Heart right ventricle (tissue), 16 donors: ENCODE measurements around the gene REM2. TPM values are rescaled to one million over a fixed set of nuclear protein-coding genes. Genes with fewer than 3 reads are reported as not detected.

ENCODE experiments used
- ATAC-seq, 8 donors: fragments of 200-7000 bp; cut with Tn5 transposase; one replicate each; pipeline ENCODE4 v1.9.1; 2020; ENCODE audit warnings: mild to moderate bottlenecking in 8 of 8, moderate library complexity in 8 of 8, moderate number of reproducible peaks in 1 of 8
- DNase-seq, 2 donors: peaks; one replicate each; pipeline ENCODE4 v3.0.0-alpha.2; 2020
- H3K27ac ChIP-seq, 10 donors: fragments of 200-600 bp; sonication (generic) in 2 of 10; one replicate each; pipeline versions ENCODE4 v1.5.0 to v1.8.0; 2020 to 2022; ENCODE audit warnings: mild to moderate bottlenecking in 3 of 10
- H3K27me3 ChIP-seq, 7 donors: fragments of 200-600 bp; one replicate each; pipeline ENCODE4 v1.8.0; 2021 to 2022; ENCODE audit warnings: mild to moderate bottlenecking in 2 of 7
- H3K36me3 ChIP-seq, 9 donors: fragments of 200-600 bp; sonication (generic) in 1 of 9; one replicate each; pipeline versions ENCODE4 v1.5.0 to v1.8.0; 2020 to 2022; ENCODE audit warnings: mild to moderate bottlenecking in 2 of 9
- H3K4me1 ChIP-seq, 9 donors: fragments of 200-600 bp; sonication (generic) in 1 of 9; one replicate each; pipeline versions ENCODE4 v1.5.0 to v1.8.0; 2020 to 2022; ENCODE audit warnings: mild to moderate bottlenecking in 4 of 9
- H3K4me3 ChIP-seq, 10 donors: fragments of 200-600 bp; sonication (generic) in 2 of 10; one replicate each; pipeline versions ENCODE4 v1.5.0 to v1.8.0; 2020 to 2022; ENCODE audit warnings: mild to moderate bottlenecking in 7 of 10, moderate library complexity in 2 of 10
- H3K9me3 ChIP-seq, 11 donors: fragments of 200-600 bp in 10 of 11; sonication (generic) in 2 of 11; one replicate each; pipeline versions ENCODE4 v1.5.0 to v1.8.0; 2013 to 2022; ENCODE audit warnings: mild to moderate bottlenecking in 2 of 11, control low read depth in 1 of 11, moderate library complexity in 1 of 11
- WGBS, 2 donors: extraction: QIAGEN DNeasy Blood & Tissue Kit; methylation state at CpG; one replicate each; pipeline ENCODE4 v1.1.7; 2013; ENCODE audit warnings: inconsistent platforms in 1 of 2; 5-methylcytosine and 5-hydroxymethylcytosine counted together
- intact Hi-C, 10 donors: fragments of 100-400 bp; cut with DNase I; formaldehyde crosslinking; loops; one replicate each; pipeline versions ENCODE4 v1.11.1 to v1.14.2; 2022
- polyA plus RNA-seq, 2 donors: library from polyadenylated mRNA; stranded (reverse); fragments of 200-250 nt; gene quantifications; one replicate each; pipeline ENCODE4 v1.2.3, GENCODE V29; 2013
- total RNA-seq, 10 donors: library from RNA; stranded (reverse); fragmentation: NEBNext Ultra II Directional in 3 of 10; extraction: Animal tissue kit (Norgen Biotek cat#: 25700) in 3 of 10; gene quantifications; one replicate each; pipeline versions ENCODE4 v1.2.1 to v1.2.4, GENCODE V29; 2021 to 2023
- TF ChIP-seq, protein P1 (sequence below), 9 donors: fragments of 200-600 bp; sonication (generic) in 2 of 9; IDR thresholded peaks; one replicate each; pipeline versions ENCODE4 v1.5.0 to v1.8.0; 2021 to 2022; ENCODE audit warnings: antibody characterized with exemption in 9 of 9, mild to moderate bottlenecking in 5 of 9, moderate library complexity in 1 of 9
- donor health status: Arrhythmogenic right ventricular cardiomyopathy.
- donor health status: ischemic (EF 13 %, LVEDD 7.1; RV severe dilation, severe dysfunction).
- donor health status: healthy with polysubstance abuse.
- donor health status: DM: no; HTN: yes; CAD: no.
- donor health status: DM: no; HTN: no; CAD: no.
- donor health status: ischemic (EF 25% LVEDD 6.9; RV normal size, moderate dysfunction).
- donor health status: ischemic (EF 25% LVEDD 5.7; RV mildly dilated, moderate dysfunction).
- donor health status: healthy.
- donor health status: DM: yes; HTN: yes; CAD: no.
- donor health status: Ischemic cardiomyopathy.
- donor health status: ischemic (EF 35%, LVEDD 5.7; RV mildly dilated, moderate dysfunction).
- donor health status: nonischemic (EF 11% LVEDD 7.7; RV severe dilation, severe dysfunction).
- donor health status: DM: yes; HTN: yes; CAD: no.
- donor health status: PGD.
- donor health status: ischemic (EF 29% LVEDD 5.4; RV normal size, mild dysfunction).
- donor health status: nonischemic (EF 23%, LVEDD 6.1; RV moderate dilation, normal function).

REM2 gene
- total and polyA plus RNA-seq, 12 donors, result 0.07 to 0.25 (median 0.18) TPM; not detected in 6

DNA sequence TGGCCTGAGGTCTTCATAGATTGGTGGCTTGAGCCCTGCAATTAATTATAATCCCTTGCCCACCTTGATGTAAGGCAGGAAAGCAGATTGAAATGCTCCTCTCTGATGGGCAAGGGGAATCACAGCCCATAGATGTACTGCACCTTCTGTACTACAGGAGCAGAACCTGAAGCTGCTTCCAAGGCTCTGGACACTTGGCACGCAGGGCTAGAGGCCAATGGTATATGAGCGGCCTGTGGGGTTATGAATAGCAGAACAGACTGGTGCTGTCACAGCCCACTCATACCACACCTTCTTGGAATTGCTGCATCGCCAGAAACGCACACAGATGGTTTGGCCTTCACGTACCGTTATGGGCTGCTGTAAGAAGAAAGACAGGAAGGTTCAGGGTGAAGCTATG, 37.7 kb downstream of the REM2 start:
- intact Hi-C loops, result no loop called here
- Histone ChIP-seq H3K4me1 (peaks cover 7 to 39% (median 30%) of the 10 kb centered on the region in 9 donors), H3K27ac (peak overlapping the region in 6 of 10 donors; percentile 46 to 99 (median 98)), H3K36me3 (peaks cover 0 to 68% (median 33%) of the 10 kb centered on the region in 9 donors), H3K4me3 (no peak overlapping the region), H3K9me3 (no peaks in the 10 kb centered on the region), H3K27me3 (no peaks in the 10 kb centered on the region)
- WGBS, 2 donors, result 45 to 64% methylated on average over 6 of the region's 6 CpGs
- TF ChIP-seq, protein P1, sequence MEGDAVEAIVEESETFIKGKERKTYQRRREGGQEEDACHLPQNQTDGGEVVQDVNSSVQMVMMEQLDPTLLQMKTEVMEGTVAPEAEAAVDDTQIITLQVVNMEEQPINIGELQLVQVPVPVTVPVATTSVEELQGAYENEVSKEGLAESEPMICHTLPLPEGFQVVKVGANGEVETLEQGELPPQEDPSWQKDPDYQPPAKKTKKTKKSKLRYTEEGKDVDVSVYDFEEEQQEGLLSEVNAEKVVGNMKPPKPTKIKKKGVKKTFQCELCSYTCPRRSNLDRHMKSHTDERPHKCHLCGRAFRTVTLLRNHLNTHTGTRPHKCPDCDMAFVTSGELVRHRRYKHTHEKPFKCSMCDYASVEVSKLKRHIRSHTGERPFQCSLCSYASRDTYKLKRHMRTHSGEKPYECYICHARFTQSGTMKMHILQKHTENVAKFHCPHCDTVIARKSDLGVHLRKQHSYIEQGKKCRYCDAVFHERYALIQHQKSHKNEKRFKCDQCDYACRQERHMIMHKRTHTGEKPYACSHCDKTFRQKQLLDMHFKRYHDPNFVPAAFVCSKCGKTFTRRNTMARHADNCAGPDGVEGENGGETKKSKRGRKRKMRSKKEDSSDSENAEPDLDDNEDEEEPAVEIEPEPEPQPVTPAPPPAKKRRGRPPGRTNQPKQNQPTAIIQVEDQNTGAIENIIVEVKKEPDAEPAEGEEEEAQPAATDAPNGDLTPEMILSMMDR (IDR thresholded peaks at IDR 0.05), result no peak
- DNase-seq (peak; percentile 42 to 46), ATAC-seq (peak in 3 of 8 donors; percentile 7 to 19 (median 13))

DNA sequence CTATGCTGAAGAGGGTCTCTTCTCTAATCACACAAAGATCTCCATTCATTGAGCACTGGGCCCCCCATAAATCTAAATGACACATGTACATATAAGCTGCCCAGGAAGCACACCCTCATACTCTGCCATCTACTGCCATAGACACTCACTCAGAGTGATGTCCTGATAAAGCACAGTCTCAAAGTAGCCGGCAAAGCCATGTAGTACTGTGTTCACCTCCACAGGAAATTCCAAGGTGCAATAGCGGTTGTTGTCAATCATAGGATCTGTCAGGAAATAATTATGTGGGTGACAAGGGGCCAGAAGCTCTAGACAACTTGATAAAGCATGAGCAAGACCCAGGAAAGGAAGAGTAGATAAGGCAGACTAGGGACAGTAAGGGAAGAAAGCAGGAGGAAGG, 39.3 kb downstream of the REM2 start:
- intact Hi-C loops, result no loop called here
- TF ChIP-seq, protein P1 (IDR thresholded peaks at IDR 0.05), result no peak
- Histone ChIP-seq H3K9me3 (no peaks in the 10 kb centered on the region), H3K4me3 (no peak overlapping the region), H3K4me1 (peaks cover 7 to 23% (median 19%) of the 10 kb centered on the region in 9 donors), H3K27me3 (no peaks in the 10 kb centered on the region), H3K27ac (peak overlapping the region in 1 of 10 donors; percentile 7), H3K36me3 (peaks cover 0 to 71% (median 38%) of the 10 kb centered on the region in 9 donors)
- 85% methylated on average over 2 of the region's 2 CpGs for WGBS, 2 donors
- DNase-seq (no peak), ATAC-seq (no peak)

DNA sequence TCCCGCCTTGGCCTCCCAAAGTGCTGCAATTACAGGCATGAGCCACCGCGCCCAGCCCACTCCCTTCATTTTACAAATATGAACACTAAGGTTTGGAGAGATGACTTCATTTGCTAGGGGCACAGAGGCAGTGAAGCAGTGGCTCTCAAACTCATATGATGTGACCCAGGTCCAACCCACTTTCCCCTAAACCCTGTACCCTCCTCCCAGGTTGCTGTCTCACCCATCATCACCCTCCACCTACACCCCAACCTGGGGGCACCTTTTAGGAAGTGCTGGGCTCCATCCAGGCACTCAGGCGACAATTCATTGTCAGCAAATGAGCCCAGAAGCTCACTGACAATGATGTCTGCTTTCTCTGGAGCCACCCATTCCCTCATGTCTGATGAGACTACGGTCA, 40.7 kb downstream of the REM2 start:
- Histone ChIP-seq H3K4me1 (peaks cover 7 to 26% (median 24%) of the 10 kb centered on the region in 9 donors), H3K36me3 (peaks cover 0 to 74% (median 38%) of the 10 kb centered on the region in 9 donors), H3K27me3 (no peaks in the 10 kb centered on the region), H3K9me3 (no peaks in the 10 kb centered on the region), H3K27ac (no peak overlapping the region), H3K4me3 (no peak overlapping the region)
- TF ChIP-seq, protein P1 (IDR thresholded peaks at IDR 0.05), result no peak
- no peak for ATAC-seq
- no peak for DNase-seq
- intact Hi-C loops, result no loop called here
- WGBS, 2 donors, result 97 to 98% methylated on average over 5 of the region's 5 CpGs

DNA sequence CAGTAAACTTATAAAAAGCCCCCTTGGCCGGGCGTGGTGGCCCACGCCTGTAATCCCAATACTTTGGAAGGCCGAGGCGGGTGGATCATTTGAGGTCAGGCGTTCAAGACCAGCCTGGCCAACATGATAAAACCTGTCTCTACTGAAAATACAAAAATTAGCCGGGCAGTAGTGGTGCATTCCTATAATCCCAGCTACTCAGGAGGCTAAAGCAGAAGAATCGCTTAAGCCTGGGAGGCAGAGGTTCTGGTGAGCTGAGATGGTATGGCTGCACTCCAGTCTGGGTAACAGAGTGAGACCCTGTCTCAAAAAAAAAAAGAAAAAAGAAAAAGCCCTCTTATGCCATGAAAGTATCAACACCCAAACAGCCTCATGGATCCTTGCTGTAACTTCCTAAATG, 42.5 kb downstream of the REM2 start:
- Histone ChIP-seq H3K4me1 (peaks cover 4 to 28% (median 16%) of the 10 kb centered on the region in 9 donors), H3K27me3 (no peaks in the 10 kb centered on the region), H3K4me3 (no peak overlapping the region), H3K9me3 (no peaks in the 10 kb centered on the region), H3K27ac (no peak overlapping the region), H3K36me3 (peaks cover 0 to 72% (median 36%) of the 10 kb centered on the region in 9 donors)
- TF ChIP-seq, protein P1 (IDR thresholded peaks at IDR 0.05), result no peak
- ATAC-seq, result no peak
- no peak for DNase-seq
- intact Hi-C loops, result no loop called here
- 97 to 98% methylated on average over 8 of the region's 8 CpGs for WGBS, 2 donors
